ENCODE measurements around the gene LIG4.
"Not testable (repeated sequence)": the region's sequence is repeated elsewhere in the genome, so short reads cannot be mapped to it uniquely, and the experiment has no call there.

Gene LIG4

GRCh38 chr13:108215436-108215835 is at the start of gene LIG4:
LIG4 (minus strand) TSS chr13:108215536; CDS start chr13:108211268, 4,268 bp downstream.
- DNase-seq = peak; percentile 98

GRCh38 chr13:108263621-108264355 is 48.5 kb upstream of the LIG4 start:
- DNase-seq = no peak

- DNase-seq = no peak
Observed at GRCh38 chr13:108257248-108257647, 41.9 kb upstream of the LIG4 start.

GRCh38 chr13:108249150-108249549 is 33.8 kb upstream of the LIG4 start:
- DNase-seq = no peak

- no peak for DNase-seq
Observed at GRCh38 chr13:108230377-108230776, 15.0 kb upstream of the LIG4 start.

- DNase-seq = peak; percentile 5
Observed at GRCh38 chr13:108227651-108228272, 12.4 kb upstream of the LIG4 start.

GRCh38 chr13:108226184-108226583 is 10.8 kb upstream of the LIG4 start:
- DNase-seq = peak; percentile 87

- DNase-seq = no peak
Observed at GRCh38 chr13:108225440-108225839, 10.1 kb upstream of the LIG4 start.

- DNase-seq = no peak
Observed at GRCh38 chr13:108223687-108224503, 8.6 kb upstream of the LIG4 start.

GRCh38 chr13:108220041-108220440 is 4.7 kb upstream of the LIG4 start:
- DNase-seq = peak; percentile 58

- peak; percentile 98 for DNase-seq
Observed at GRCh38 chr13:108218044-108218974, 3.0 kb upstream of the LIG4 start, which contains the start of gene ABHD13. ABHD13 (plus strand) TSS chr13:108218392; CDS start chr13:108229219, 10,827 bp downstream.

- not testable (repeated sequence) for DNase-seq
Observed at GRCh38 chr13:108217307-108218043, 2.1 kb upstream of the LIG4 start.

GRCh38 chr13:108214441-108215271 is 680 bp downstream of the LIG4 start:
- peak; percentile 26 for DNase-seq

- no peak for DNase-seq
Observed at GRCh38 chr13:108213946-108214345, 1.4 kb downstream of the LIG4 start.

GRCh38 chr13:108212886-108213285 is 2.5 kb downstream of the LIG4 start:
- no peak for DNase-seq

GRCh38 chr13:108210551-108210950 is 4.8 kb downstream of the LIG4 start:
- no peak for DNase-seq

- DNase-seq = no peak
Observed at GRCh38 chr13:108200781-108201398, 14.4 kb downstream of the LIG4 start.

GRCh38 chr13:108195861-108196260 is 19.5 kb downstream of the LIG4 start:
- no peak for DNase-seq

GRCh38 chr13:108195146-108195545 is 20.2 kb downstream of the LIG4 start:
- DNase-seq = no peak

GRCh38 chr13:108194435-108194936 is 20.9 kb downstream of the LIG4 start:
- DNase-seq = no peak
